Articular chondrocyte of knee joint (primary cell): ENCODE data around the gene ANXA3. TPM values are rescaled to one million over a fixed set of nuclear protein-coding genes. Genes with fewer than 3 reads are reported as not detected.

ENCODE experiments used
- small RNA-seq: library from RNA; depleted of rRNA; stranded (forward); fragments of <200 nt; gene quantifications from one replicate; pipeline ENCODE3, GENCODE V24; 2012
- total RNA-seq: library from RNA; depleted of rRNA; stranded (reverse); fragments of >200 nt; gene quantifications from 2 replicates; pipeline ENCODE4 v1.2.3, GENCODE V29; 2012

ANXA3 gene
- total RNA-seq = 0.91 and 1.2 TPM in 2 replicates

GRCh38 chr4:78551420-78552351 is at the start of gene ANXA3:
TSS of gene ANXA3 (plus strand) at chr4:78551770. CDS start at chr4:78554474, 2,704 bp downstream.

Small RNA genes lying within 50 kb of the gene (small RNA-seq; reads per million reads assigned to genes)
- not detected for gene HIGD1AP13
- gene RF00019 = not detected

Other genes starting within 250 kb of the ANXA3 start
- gene BMP2K, start 224.6 kb downstream of the ANXA3 start, total RNA-seq = 53.2 and 74.7 TPM in 2 replicates